IMR-90 (cell line): Measurements from ENCODE around the gene APOE. TPM values are rescaled to one million over a fixed set of nuclear protein-coding genes. Genes with fewer than 3 reads are reported as not detected.

ENCODE experiments used
- ATAC-seq: fragments of 200-7000 bp; cut with Tn5 transposase; 2 replicates; pipeline ENCODE4 v1.9.1; 2020; ENCODE audit warnings: low read depth, mild to moderate bottlenecking, moderate library complexity
- BruUV-seq: library from RNA; stranded (reverse); fragments of 400-500 nt; replicated peaks from 2 replicates; lab custom pipeline; 2021; lab: Mats Ljungman, UMichigan
- CTCF ChIA-PET: fragments of 300-600 bp; formaldehyde crosslinking; extraction: SDS; loops from one replicate; lab custom pipeline; 2021; ENCODE audit warnings: antibody characterized with exemption; lab: Yijun Ruan, JAX
- POLR2A ChIA-PET: fragments of 300-600 bp; sonication (Branson Sonifier 250); formaldehyde crosslinking; loops from one replicate; lab custom pipeline; 2022; ENCODE audit warnings: antibody characterized with exemption; ENCODE audit not compliant: unreplicated experiment; lab: Charles Lee
- DNase-seq: peaks from one replicate; pipeline ENCODE4 v3.0.0; 2013
- H2AFZ ChIP-seq: replicated peaks from 2 replicates; pipeline ENCODE3; 2013; ENCODE audit warnings: low read length, mild to moderate bottlenecking; ENCODE audit not compliant: poor library complexity
- H2AK5ac ChIP-seq: 2 replicates; pipeline ENCODE4 v1.6.1; 2013; ENCODE audit warnings: low read depth, low read length, inconsistent platforms
- H2AK9ac ChIP-seq: replicated peaks from 2 replicates; pipeline ENCODE3; 2013; ENCODE audit warnings: mild to moderate bottlenecking, low read depth, low read length, moderate library complexity; ENCODE audit not compliant: poor library complexity
- H2BK120ac ChIP-seq: 2 replicates; pipeline ENCODE4 v1.6.1; 2013; ENCODE audit warnings: low read depth, low read length, inconsistent platforms
- H2BK15ac ChIP-seq: 3 replicates; pipeline ENCODE4 v1.6.1; 2013; ENCODE audit warnings: low read depth, low read length, inconsistent platforms
- H2BK20ac ChIP-seq: 2 replicates; pipeline ENCODE4 v1.6.1; 2013; ENCODE audit warnings: low read depth, mild to moderate bottlenecking, inconsistent platforms, low read length, moderate library complexity
- H2BK5ac ChIP-seq: 2 replicates; pipeline ENCODE4 v1.6.1; 2013; ENCODE audit warnings: mild to moderate bottlenecking, low read depth, low read length, inconsistent platforms; ENCODE audit not compliant: poor library complexity, severe bottlenecking
- H3K14ac ChIP-seq: replicated peaks from 2 replicates; pipeline ENCODE4 v1.6.1; 2013; ENCODE audit warnings: low read depth, low read length, inconsistent platforms
- H3K18ac ChIP-seq: 2 replicates; pipeline ENCODE4 v1.6.1; 2013; ENCODE audit warnings: low read depth, low read length, control low read depth
- H3K23ac ChIP-seq: 2 replicates; pipeline ENCODE4 v1.6.1; 2013; ENCODE audit warnings: low read depth, low read length, inconsistent platforms
- H3K27ac ChIP-seq: 2 replicates; pipeline ENCODE4 v1.5.1; 2013; ENCODE audit warnings: mild to moderate bottlenecking, control low read depth, low read length; ENCODE audit not compliant: insufficient read depth
- H3K27me3 ChIP-seq: 2 replicates; pipeline ENCODE4 v1.6.1; 2013; ENCODE audit warnings: low read length; ENCODE audit not compliant: control insufficient read depth, insufficient read depth
- H3K36me3 ChIP-seq: 2 replicates; pipeline ENCODE4 v1.6.1; 2013; ENCODE audit warnings: low read length, mixed read lengths; ENCODE audit not compliant: control insufficient read depth, insufficient read depth
- H3K4ac ChIP-seq: 2 replicates; pipeline ENCODE4 v1.6.1; 2013; ENCODE audit warnings: low read depth, low read length, inconsistent platforms
- H3K4me1 ChIP-seq: 2 replicates; pipeline ENCODE4 v1.6.1; 2013; ENCODE audit warnings: low read length, mixed read lengths; ENCODE audit not compliant: control insufficient read depth, insufficient read depth
- H3K4me2 ChIP-seq: 2 replicates; pipeline ENCODE4 v1.6.1; 2013; ENCODE audit warnings: low read depth, mild to moderate bottlenecking, control low read depth, low read length, moderate library complexity
- H3K4me3 ChIP-seq: 2 replicates; pipeline ENCODE4 v1.5.1; 2013; ENCODE audit warnings: low read depth, mild to moderate bottlenecking, control low read depth, low read length, moderate library complexity; ENCODE audit not compliant: insufficient read depth
- H3K56ac ChIP-seq: 2 replicates; pipeline ENCODE4 v1.6.1; 2013; ENCODE audit warnings: low read length, inconsistent platforms; ENCODE audit not compliant: insufficient read depth; ENCODE audit errors: extremely low read depth
- H3K79me1 ChIP-seq, 2 experiments: 2 replicates each; pipeline ENCODE4 v1.6.1; 2013; ENCODE audit warnings: low read length in 2 of 2, inconsistent platforms in 1 of 2, low read depth in 1 of 2
- H3K9ac ChIP-seq: 2 replicates; pipeline ENCODE4 v1.6.1; 2013; ENCODE audit warnings: low read depth, low read length, control low read depth
- H3K9me1 ChIP-seq: 2 replicates; pipeline ENCODE4 v1.6.1; 2013; ENCODE audit warnings: low read length, inconsistent platforms; ENCODE audit not compliant: insufficient read depth
- H3K9me3 ChIP-seq: 2 replicates; pipeline ENCODE4 v1.6.1; 2013; ENCODE audit warnings: low read length; ENCODE audit not compliant: control insufficient read depth, insufficient read depth
- H4K20me1 ChIP-seq: 2 replicates; pipeline ENCODE4 v1.6.1; 2013; ENCODE audit warnings: low read length, inconsistent platforms; ENCODE audit not compliant: insufficient read depth
- H4K5ac ChIP-seq: 2 replicates; pipeline ENCODE4 v1.6.1; 2013; ENCODE audit warnings: mild to moderate bottlenecking, low read depth, low read length, control low read depth
- H4K8ac ChIP-seq, 2 experiments: 2 replicates each; pipeline ENCODE4 v1.6.1; 2013; ENCODE audit warnings: low read depth in 2 of 2, low read length in 2 of 2, control low read depth in 1 of 2, inconsistent platforms in 1 of 2
- H4K91ac ChIP-seq: 2 replicates; pipeline ENCODE4 v1.6.1; 2013; ENCODE audit warnings: low read depth, low read length, inconsistent platforms; ENCODE audit not compliant: insufficient read depth
- BHLHE40 ChIP-seq: fragments of 150-350 bp; IDR thresholded peaks from 2 replicates; pipeline ENCODE4 v1.6.1; 2016; ENCODE audit warnings: mild to moderate bottlenecking, low read depth, low read length
- CEBPB ChIP-seq: IDR thresholded peaks from 2 replicates; pipeline ENCODE4 v1.6.1; 2012; ENCODE audit warnings: low read depth, low read length, improper control_type of control experiment
- FOS ChIP-seq: fragments of 150-350 bp; IDR thresholded peaks from 2 replicates; pipeline ENCODE4 v1.6.1; 2016; ENCODE audit warnings: low read depth, low read length
- MAFK ChIP-seq: IDR thresholded peaks from 2 replicates; pipeline ENCODE4 v1.6.1; 2012; ENCODE audit warnings: low read depth, low read length, improper control_type of control experiment
- MAZ ChIP-seq: IDR thresholded peaks from 2 replicates; pipeline ENCODE4 v1.6.1; 2012; ENCODE audit warnings: low read depth, mild to moderate bottlenecking, low read length, improper control_type of control experiment, moderate library complexity, borderline replicate concordance
- MXI1 ChIP-seq: IDR thresholded peaks from 2 replicates; pipeline ENCODE4 v1.6.1; 2012; ENCODE audit warnings: low read depth, mild to moderate bottlenecking, low read length, moderate library complexity, borderline replicate concordance
- POLR2A ChIP-seq: IDR thresholded peaks from 2 replicates; pipeline ENCODE4 v1.6.1; 2012; ENCODE audit warnings: mild to moderate bottlenecking, low read depth, low read length
- RAD21 ChIP-seq: IDR thresholded peaks from 2 replicates; pipeline ENCODE4 v1.6.1; 2012; ENCODE audit warnings: low read length, improper control_type of control experiment
- RCOR1 ChIP-seq: IDR thresholded peaks from 2 replicates; pipeline ENCODE4 v1.6.1; 2012; ENCODE audit warnings: mild to moderate bottlenecking, low read length, improper control_type of control experiment; ENCODE audit not compliant: insufficient replicate concordance
- RFX5 ChIP-seq: IDR thresholded peaks from 2 replicates; pipeline ENCODE4 v1.8.0; 2012; ENCODE audit warnings: low read depth, mild to moderate bottlenecking, low read length, moderate library complexity
- SMC3 ChIP-seq: fragments of 150-350 bp; IDR thresholded peaks from 2 replicates; pipeline ENCODE4 v1.6.1; 2016; ENCODE audit warnings: low read depth, mild to moderate bottlenecking, antibody characterized with exemption, low read length, moderate library complexity
- WGBS, 2 experiments: methylation state at CpG; one replicate each; pipeline versions ENCODE4 v1.1.5 to v1.1.7; 2013; ENCODE audit warnings: missing lambda C conversion rate in 2 of 2; ENCODE audit not compliant: insufficient read length in 1 of 2; ENCODE audit errors: extremely low coverage in 2 of 2; 5-methylcytosine and 5-hydroxymethylcytosine counted together
- dilution Hi-C: fragments of 300-500 bp; cut with HindIII; formaldehyde crosslinking; loops from one replicate; pipeline ENCODE4 v1.14.3; 2018; ENCODE audit warnings: low sequenced_read_pairs; ENCODE audit not compliant: unreplicated experiment
- in situ Hi-C: fragments of 300-500 bp; cut with MboI; formaldehyde crosslinking; loops from 3 replicates; pipeline ENCODE4 v1.14.3; 2019; ENCODE audit warnings: low sequenced_read_pairs, inconsistent platforms, mixed read lengths
- intact Hi-C: fragments of 100-400 bp; cut with micrococcal nuclease; formaldehyde crosslinking; loops from 2 replicates; pipeline ENCODE4 v1.10.0; 2022
- polyA plus RNA-seq, 3 experiments: library from polyadenylated mRNA; depleted of rRNA; stranded (reverse); fragments of >200 nt; gene quantifications; 2 replicates each; pipeline ENCODE4 v1.2.3, GENCODE V29; 2012; ENCODE audit warnings: low replicate concordance in 1 of 3
- total RNA-seq: library from RNA; depleted of rRNA; stranded (reverse); fragments of >200 nt; gene quantifications from 2 replicates; pipeline ENCODE4 v1.2.3, GENCODE V29; 2012
- TF ChIP-seq, protein P1 (sequence below): conservative IDR thresholded peaks from 2 replicates; pipeline ENCODE4 v1.5.1; 2012; ENCODE audit warnings: mild to moderate bottlenecking, low read depth, low read length, improper control_type of control experiment
- TF ChIP-seq, protein P2 (sequence below): fragments of 150-350 bp; IDR thresholded peaks from 2 replicates; pipeline ENCODE4 v1.6.1; 2017; ENCODE audit warnings: mild to moderate bottlenecking, antibody characterized with exemption, low read length, low read depth

The APOE gene
- total and polyA plus RNA-seq, 2 of the 4 experiments (the other 2 are of a cell fraction), result 0.18 to 2.0 TPM

DNA sequence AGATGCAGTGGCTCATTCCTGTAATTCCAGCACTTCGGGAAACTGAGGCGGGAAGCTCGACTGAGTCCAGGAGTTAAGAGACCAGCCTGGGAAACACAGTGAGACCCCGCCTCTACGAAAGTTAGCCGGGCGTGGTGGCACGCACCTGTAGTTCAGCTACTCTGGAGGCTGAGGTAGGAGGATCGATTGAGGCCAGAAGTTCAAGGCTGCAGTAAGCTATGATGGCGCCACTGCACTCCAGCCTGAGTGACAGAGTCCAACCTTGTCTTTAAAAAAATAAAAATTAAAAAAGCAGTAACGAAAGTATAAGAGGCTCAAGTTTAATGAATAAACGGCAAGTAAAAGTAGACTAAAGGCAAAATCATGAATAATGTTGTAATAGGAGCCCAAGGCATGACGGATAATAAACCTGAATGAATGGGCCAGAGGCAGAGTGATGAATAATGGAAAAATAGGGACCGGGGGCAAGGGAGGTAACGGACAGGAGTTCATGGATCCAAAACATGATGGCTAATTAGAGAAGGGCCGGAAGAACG is 15.7 kb upstream of the APOE start (continued):
- no peak for TF ChIP-seq BHLHE40

DNA sequence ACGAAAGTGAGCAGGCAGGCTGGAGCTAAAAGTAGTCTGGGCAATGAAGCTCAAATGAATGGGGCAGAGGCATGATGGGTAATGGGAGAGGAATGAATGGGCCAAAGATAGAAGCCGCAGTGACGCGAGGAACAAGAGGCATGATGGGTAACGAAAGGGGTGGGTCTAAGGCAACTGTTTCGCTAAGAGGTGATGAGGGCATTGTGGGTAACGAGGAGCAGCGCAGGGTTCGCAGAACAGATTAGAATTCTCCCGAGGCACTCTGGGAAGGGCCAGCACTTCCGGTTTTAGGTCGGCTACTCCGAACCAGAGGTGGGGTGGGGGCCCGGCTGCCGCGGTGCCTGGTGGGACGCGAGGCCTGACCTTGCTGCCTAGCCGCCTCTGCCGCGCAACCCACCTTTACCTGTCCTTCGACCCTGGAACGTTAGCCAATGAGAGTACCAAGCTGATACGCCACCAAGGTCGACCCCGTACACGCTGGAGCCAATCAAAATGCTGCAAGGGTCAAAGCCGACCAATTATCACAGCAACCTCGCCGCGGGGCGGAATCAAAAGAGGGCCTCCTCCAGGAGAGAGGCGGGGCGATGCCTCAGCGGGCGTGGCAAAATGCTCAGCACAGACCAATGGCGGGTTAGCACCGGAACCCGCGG is 15.1 kb upstream of the APOE start:
- Histone ChIP-seq H3K23ac (0 out of 2 replicates have a peak overlapping the region, but pooled peaks have one; percentile 32), H3K14ac (peak overlapping the region; percentile 89), H2BK120ac (no peak overlapping the region; the same call in 1 of the 2 replicates), H3K27ac (peak overlapping the region; percentile 69), H3K27me3 (no peaks in the 10 kb centered on the region), H3K18ac (peak overlapping the region; percentile 11; the same call in 1 of the 2 replicates), H3K56ac (no peak overlapping the region), H2AK5ac (no peak overlapping the region), H3K4ac (peak overlapping the region; percentile 81), H4K8ac (peak overlapping the region; percentile 45 to 94), H2AK9ac (peak overlapping the region; percentile 78), H2BK15ac (no peak overlapping the region), H3K9me3 (no peaks in the 10 kb centered on the region), H4K20me1 (peaks cover 10% of the 10 kb centered on the region; the same call in 1 of the 2 replicates), H4K5ac (peak overlapping the region; percentile 40), H3K4me2 (peak overlapping the region; percentile 81), H3K9me1 (peaks cover 7% of the 10 kb centered on the region), H2AFZ (peak overlapping the region; percentile 91), H3K79me1 (peaks cover 13 to 36% of the 10 kb centered on the region in 2 experiments), H2BK20ac (no peak overlapping the region), H2BK5ac (peak overlapping the region; percentile 77), H4K91ac (peak overlapping the region; percentile 42; the same call in 1 of the 2 replicates), H3K9ac (peak overlapping the region; percentile 34), H3K36me3 (peaks cover 41% of the 10 kb centered on the region), H3K4me1 (peaks cover 4% of the 10 kb centered on the region), H3K4me3 (peak overlapping the region; percentile 49)
- POLR2A ChIA-PET, result no interaction called here
- DNase-seq (peak; percentile 100), ATAC-seq (peak; percentile 89)
- in situ Hi-C loops (no loop called here), intact Hi-C loops (loop anchor here (1.0 to 2.0 kb wide), 2 partner anchors 44 to 61 kb away; partner anchors contain the start of gene NECTIN2), dilution Hi-C loops (no loop called here)
- WGBS, 2 experiments, result 1% methylated on average over 31 of the region's 40 CpGs; no CpG with 5 or more reads in 1 of the 2 experiments
- BruUV-seq, result no TSS peak
- CTCF ChIA-PET, result interaction anchor here (1.1 kb wide), 1 partner anchor 35 kb away, joined by 3 read pairs; no protein-coding TSS in a partner anchor
- no peak for TF ChIP-seq SMC3
- peak; percentile 31; the same call in 1 of the 2 replicates for TF ChIP-seq CEBPB
- 0 out of 2 replicates have a peak, but pooled peaks have one; percentile 14 for TF ChIP-seq RAD21
- no peak for TF ChIP-seq MAFK
- TF ChIP-seq FOS, result peak; percentile 56
- TF ChIP-seq RCOR1, result no peak
- TF ChIP-seq, protein P1, sequence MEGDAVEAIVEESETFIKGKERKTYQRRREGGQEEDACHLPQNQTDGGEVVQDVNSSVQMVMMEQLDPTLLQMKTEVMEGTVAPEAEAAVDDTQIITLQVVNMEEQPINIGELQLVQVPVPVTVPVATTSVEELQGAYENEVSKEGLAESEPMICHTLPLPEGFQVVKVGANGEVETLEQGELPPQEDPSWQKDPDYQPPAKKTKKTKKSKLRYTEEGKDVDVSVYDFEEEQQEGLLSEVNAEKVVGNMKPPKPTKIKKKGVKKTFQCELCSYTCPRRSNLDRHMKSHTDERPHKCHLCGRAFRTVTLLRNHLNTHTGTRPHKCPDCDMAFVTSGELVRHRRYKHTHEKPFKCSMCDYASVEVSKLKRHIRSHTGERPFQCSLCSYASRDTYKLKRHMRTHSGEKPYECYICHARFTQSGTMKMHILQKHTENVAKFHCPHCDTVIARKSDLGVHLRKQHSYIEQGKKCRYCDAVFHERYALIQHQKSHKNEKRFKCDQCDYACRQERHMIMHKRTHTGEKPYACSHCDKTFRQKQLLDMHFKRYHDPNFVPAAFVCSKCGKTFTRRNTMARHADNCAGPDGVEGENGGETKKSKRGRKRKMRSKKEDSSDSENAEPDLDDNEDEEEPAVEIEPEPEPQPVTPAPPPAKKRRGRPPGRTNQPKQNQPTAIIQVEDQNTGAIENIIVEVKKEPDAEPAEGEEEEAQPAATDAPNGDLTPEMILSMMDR, result 0 out of 2 replicates have a peak, but pooled peaks have one; percentile 1
- TF ChIP-seq MAZ, result peak; percentile 91; the same call in 1 of the 2 replicates
- no peak for TF ChIP-seq RFX5
- TF ChIP-seq, protein P2, sequence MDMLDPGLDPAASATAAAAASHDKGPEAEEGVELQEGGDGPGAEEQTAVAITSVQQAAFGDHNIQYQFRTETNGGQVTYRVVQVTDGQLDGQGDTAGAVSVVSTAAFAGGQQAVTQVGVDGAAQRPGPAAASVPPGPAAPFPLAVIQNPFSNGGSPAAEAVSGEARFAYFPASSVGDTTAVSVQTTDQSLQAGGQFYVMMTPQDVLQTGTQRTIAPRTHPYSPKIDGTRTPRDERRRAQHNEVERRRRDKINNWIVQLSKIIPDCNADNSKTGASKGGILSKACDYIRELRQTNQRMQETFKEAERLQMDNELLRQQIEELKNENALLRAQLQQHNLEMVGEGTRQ, result no peak
- no peak for TF ChIP-seq BHLHE40
- no peak for TF ChIP-seq MXI1
- TF ChIP-seq POLR2A, result peak; percentile 70
